ENCODE results near the gene PUSL1.

PUSL1 gene

GRCh38 chr1:1293263-1294249, 14.8 kb upstream of the PUSL1 start:
- no peak overlapping the region for H3K4me3 ChIP-seq (ENCODE audit: low read depth, low read length)
- no peak for DNase-seq (ENCODE audit: low read depth)

- DNase-seq (ENCODE audit: low read depth): no peak
- no peak overlapping the region for H3K4me3 ChIP-seq (ENCODE audit: low read depth, low read length)
Observed at GRCh38 chr1:1294250-1294890, 14.0 kb upstream of the PUSL1 start.

GRCh38 chr1:1295154-1295923, 13.1 kb upstream of the PUSL1 start:
- DNase-seq (ENCODE audit: low read depth): no peak
- H3K4me3 ChIP-seq (ENCODE audit: low read depth, low read length): no peak overlapping the region

- H3K4me3 ChIP-seq (ENCODE audit: low read depth, low read length): no peak overlapping the region
Observed at GRCh38 chr1:1296070-1297061, 12.0 kb upstream of the PUSL1 start.

GRCh38 chr1:1297802-1298424, 10.5 kb upstream of the PUSL1 start:
- no peak for DNase-seq (ENCODE audit: low read depth)
- no peak overlapping the region for H3K4me3 ChIP-seq (ENCODE audit: low read depth, low read length)

More at GRCh38 chr1:1296070-1297061, 12.0 kb upstream of the PUSL1 start:
- no peak for DNase-seq (ENCODE audit: low read depth)

- DNase-seq (ENCODE audit: low read depth): no peak
- H3K4me3 ChIP-seq (ENCODE audit: low read depth, low read length): no peak overlapping the region
Observed at GRCh38 chr1:1298861-1299685, 9.3 kb upstream of the PUSL1 start.

- no peak overlapping the region for H3K4me3 ChIP-seq (ENCODE audit: low read depth, low read length)
- no peak for DNase-seq (ENCODE audit: low read depth)
Observed at GRCh38 chr1:1299686-1300351, 8.6 kb upstream of the PUSL1 start.

- no peak for DNase-seq (ENCODE audit: low read depth)
- H3K4me3 ChIP-seq (ENCODE audit: low read depth, low read length): no peak overlapping the region
Observed at GRCh38 chr1:1300352-1300739, 8.1 kb upstream of the PUSL1 start.

- DNase-seq (ENCODE audit: low read depth): no peak
- no peak overlapping the region for H3K4me3 ChIP-seq (ENCODE audit: low read depth, low read length)
Observed at GRCh38 chr1:1302006-1302430, 6.4 kb upstream of the PUSL1 start.

- no peak overlapping the region for H3K4me3 ChIP-seq (ENCODE audit: low read depth, low read length)
- DNase-seq (ENCODE audit: low read depth): no peak
Observed at GRCh38 chr1:1302951-1303509, 5.4 kb upstream of the PUSL1 start.

GRCh38 chr1:1303736-1304135, 4.7 kb upstream of the PUSL1 start:
- no peak overlapping the region for H3K4me3 ChIP-seq (ENCODE audit: low read depth, low read length)
- no peak for DNase-seq (ENCODE audit: low read depth)

GRCh38 chr1:1304331-1305299, 3.8 kb upstream of the PUSL1 start:
- peak; percentile 24 for DNase-seq (ENCODE audit: low read depth)
- H3K4me3 ChIP-seq (ENCODE audit: low read depth, low read length): peak overlapping the region; percentile 68

- peak overlapping the region; percentile 68 for H3K4me3 ChIP-seq (ENCODE audit: low read depth, low read length)
- peak; percentile 30 for DNase-seq (ENCODE audit: low read depth)
Observed at GRCh38 chr1:1305300-1306069, 2.9 kb upstream of the PUSL1 start.

- H3K4me3 ChIP-seq (ENCODE audit: low read depth, low read length): peak overlapping the region; percentile 68
- no peak for DNase-seq (ENCODE audit: low read depth)
Observed at GRCh38 chr1:1306070-1306660, 2.2 kb upstream of the PUSL1 start.

All from skeletal muscle cell (primary cell).